ENCODE results near the gene ST14.

DNA sequence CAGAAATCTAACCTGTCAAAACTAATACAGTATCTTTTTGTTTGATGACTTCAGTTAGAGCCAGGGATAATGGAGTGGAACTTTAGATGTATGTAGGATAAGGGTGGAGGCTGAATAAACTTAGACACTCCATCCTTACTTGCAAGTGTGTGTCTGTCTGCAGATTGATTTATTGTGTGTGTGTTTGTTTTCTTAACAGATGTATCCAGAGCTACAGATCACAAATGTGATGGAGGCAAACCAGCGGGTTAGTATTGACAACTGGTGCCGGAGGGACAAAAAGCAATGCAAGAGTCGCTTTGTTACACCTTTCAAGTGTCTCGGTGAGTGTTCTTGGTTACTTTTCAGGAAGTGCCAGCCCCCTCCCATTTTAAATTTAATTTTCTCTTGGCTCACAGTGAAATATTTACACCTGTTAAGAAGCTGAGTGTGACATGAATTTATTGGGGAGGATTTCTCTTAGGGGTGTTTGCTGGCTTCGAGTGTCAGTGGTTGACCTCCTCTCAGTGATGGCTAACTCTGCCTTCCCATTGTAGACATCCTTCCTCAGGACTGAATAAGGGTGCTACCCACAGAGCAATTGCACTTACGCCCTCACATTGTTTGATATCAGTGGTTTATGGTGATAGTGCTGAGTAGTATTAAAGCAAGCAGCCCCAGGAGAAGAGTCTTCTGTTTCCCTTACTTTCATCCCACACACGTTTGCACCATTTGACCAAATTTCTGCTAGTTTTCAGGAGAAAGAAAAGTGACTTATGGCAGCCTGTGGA is 49.1 kb upstream of the ST14 start:
- TF ChIP-seq, protein P1, sequence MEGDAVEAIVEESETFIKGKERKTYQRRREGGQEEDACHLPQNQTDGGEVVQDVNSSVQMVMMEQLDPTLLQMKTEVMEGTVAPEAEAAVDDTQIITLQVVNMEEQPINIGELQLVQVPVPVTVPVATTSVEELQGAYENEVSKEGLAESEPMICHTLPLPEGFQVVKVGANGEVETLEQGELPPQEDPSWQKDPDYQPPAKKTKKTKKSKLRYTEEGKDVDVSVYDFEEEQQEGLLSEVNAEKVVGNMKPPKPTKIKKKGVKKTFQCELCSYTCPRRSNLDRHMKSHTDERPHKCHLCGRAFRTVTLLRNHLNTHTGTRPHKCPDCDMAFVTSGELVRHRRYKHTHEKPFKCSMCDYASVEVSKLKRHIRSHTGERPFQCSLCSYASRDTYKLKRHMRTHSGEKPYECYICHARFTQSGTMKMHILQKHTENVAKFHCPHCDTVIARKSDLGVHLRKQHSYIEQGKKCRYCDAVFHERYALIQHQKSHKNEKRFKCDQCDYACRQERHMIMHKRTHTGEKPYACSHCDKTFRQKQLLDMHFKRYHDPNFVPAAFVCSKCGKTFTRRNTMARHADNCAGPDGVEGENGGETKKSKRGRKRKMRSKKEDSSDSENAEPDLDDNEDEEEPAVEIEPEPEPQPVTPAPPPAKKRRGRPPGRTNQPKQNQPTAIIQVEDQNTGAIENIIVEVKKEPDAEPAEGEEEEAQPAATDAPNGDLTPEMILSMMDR (IDR thresholded peaks at IDR 0.05 in 8 of 11, conservative IDR thresholded peaks at IDR 0.05 in 3 of 11): no peak
- no peak for TF ChIP-seq POLR2AphosphoS5 (IDR thresholded peaks at IDR 0.05)
